NAMALWA (cell line): Measurements from ENCODE around the gene ITCH.
"Not testable (repeated sequence)": the region's sequence is repeated elsewhere in the genome, so short reads cannot be mapped to it uniquely, and the experiment has no call there.

Experiments
- DNase-seq: peaks from one replicate; pipeline ENCODE4 v3.0.0-alpha.2; 2015; ENCODE audit warnings: low spot score

Gene ITCH

GRCh38 chr20:34377072-34377847 is 14.2 kb downstream of the ITCH start:
- DNase-seq = no peak

GRCh38 chr20:34382174-34382573 is 19.1 kb downstream of the ITCH start:
- no peak for DNase-seq

GRCh38 chr20:34382877-34383455 is 19.9 kb downstream of the ITCH start:
- not testable (repeated sequence) for DNase-seq

GRCh38 chr20:34385464-34385863 is 22.4 kb downstream of the ITCH start:
- no peak for DNase-seq

- peak; percentile 33 for DNase-seq
These were observed 24.9 kb downstream of the ITCH start for GRCh38 chr20:34388000-34388399.

- DNase-seq = no peak
These were observed 25.6 kb downstream of the ITCH start for GRCh38 chr20:34388678-34389077.

- DNase-seq = no peak
These were observed 26.3 kb downstream of the ITCH start for GRCh38 chr20:34389206-34389953.

- DNase-seq = no peak
These were observed 27.0 kb downstream of the ITCH start for GRCh38 chr20:34389954-34390555.

GRCh38 chr20:34396408-34396807 is 33.3 kb downstream of the ITCH start:
- DNase-seq = no peak

- DNase-seq = no peak
These were observed 34.0 kb downstream of the ITCH start for GRCh38 chr20:34397096-34397495.

- not testable (repeated sequence) for DNase-seq
These were observed 37.7 kb downstream of the ITCH start for GRCh38 chr20:34400776-34401175.

- DNase-seq = peak; percentile 14
These were observed 38.8 kb downstream of the ITCH start for GRCh38 chr20:34401741-34402455.

- DNase-seq = peak; percentile 15
These were observed 39.4 kb downstream of the ITCH start for GRCh38 chr20:34402461-34402860.

GRCh38 chr20:34403063-34403827 is 40.2 kb downstream of the ITCH start:
- DNase-seq = peak; percentile 56

- peak; percentile 87 for DNase-seq
These were observed 40.8 kb downstream of the ITCH start for GRCh38 chr20:34403908-34404307.

GRCh38 chr20:34404803-34405202 is 41.7 kb downstream of the ITCH start:
- DNase-seq = no peak

- peak; percentile 50 for DNase-seq
These were observed 42.2 kb downstream of the ITCH start for GRCh38 chr20:34405247-34405651.

- DNase-seq = not testable (repeated sequence)
These were observed 42.9 kb downstream of the ITCH start for GRCh38 chr20:34405942-34406341.

GRCh38 chr20:34407962-34408474 is 44.9 kb downstream of the ITCH start:
- DNase-seq = no peak

- no peak for DNase-seq
These were observed 47.3 kb downstream of the ITCH start for GRCh38 chr20:34410336-34410735.

GRCh38 chr20:34412453-34412852 is 49.4 kb downstream of the ITCH start:
- no peak for DNase-seq
